HepG2 (cell line): ENCODE results near the gene NEK6. TPM values are rescaled to one million over a fixed set of nuclear protein-coding genes. Genes with fewer than 3 reads are reported as not detected.

Experiments
- ARHGAP35 ChIP-seq: sonication (generic); formaldehyde crosslinking; IDR thresholded peaks from 2 replicates; pipeline ENCODE4 v1.9.0; 2022; ENCODE audit warnings: mild to moderate bottlenecking, inconsistent platforms, moderate library complexity, missing genetic modification reagents, borderline replicate concordance
- ATF5 ChIP-seq: sonication (generic); formaldehyde crosslinking; IDR thresholded peaks from 2 replicates; pipeline ENCODE4 v1.4.0; 2020; ENCODE audit warnings: mild to moderate bottlenecking, low read depth, missing genetic modification reagents
- EEA1 ChIP-seq: sonication (generic); formaldehyde crosslinking; IDR thresholded peaks from 2 replicates; pipeline ENCODE4 v1.5.1; 2020; ENCODE audit warnings: mild to moderate bottlenecking, missing genetic modification reagents, borderline replicate concordance
- EHMT2 ChIP-seq: fragments of 200-600 bp; sonication (generic); IDR thresholded peaks from 2 replicates; pipeline ENCODE4 v1.7.0; 2017; ENCODE audit warnings: antibody characterized with exemption, low read depth, low read length, borderline replicate concordance
- KLF15 ChIP-seq: sonication (generic); formaldehyde crosslinking; IDR thresholded peaks from 2 replicates; pipeline ENCODE4 v1.8.1; 2023; ENCODE audit warnings: borderline replicate concordance, mild to moderate bottlenecking, inconsistent platforms, missing genetic modification reagents, mixed read lengths
- MAF1 ChIP-seq: sonication (generic); formaldehyde crosslinking; IDR thresholded peaks from 2 replicates; pipeline ENCODE4 v1.5.0; 2020; ENCODE audit warnings: missing genetic modification reagents, borderline replicate concordance
- MTA3 ChIP-seq: sonication (generic); formaldehyde crosslinking; IDR thresholded peaks from 2 replicates; pipeline ENCODE4 v1.4.0; 2020; ENCODE audit warnings: missing genetic modification reagents
- NFE2L1 ChIP-seq: sonication (generic); formaldehyde crosslinking; IDR thresholded peaks from 2 replicates; pipeline ENCODE4 v1.4.0; 2020; ENCODE audit warnings: missing genetic modification reagents, mild to moderate bottlenecking, borderline replicate concordance
- NFIB ChIP-seq: sonication (generic); formaldehyde crosslinking; IDR thresholded peaks from 2 replicates; pipeline ENCODE4 v1.9.0; 2021; ENCODE audit warnings: missing genetic modification reagents, mild to moderate bottlenecking, borderline replicate concordance
- NFKB2 ChIP-seq: sonication (generic); formaldehyde crosslinking; IDR thresholded peaks from 2 replicates; pipeline ENCODE4 v1.4.0; 2020; ENCODE audit warnings: missing genetic modification reagents, borderline replicate concordance
- NONO ChIP-seq, 2 experiments: fragments of 450-650 bp in 1 of 2; sonication (generic) in 1 of 2; formaldehyde crosslinking in 1 of 2; IDR thresholded peaks in 1 of 2; conservative IDR thresholded peaks in 1 of 2; 2 replicates each; pipeline versions ENCODE4 v1.6.1 to v1.8.0; 2017 to 2022; ENCODE audit warnings: mild to moderate bottlenecking in 1 of 2, missing genetic modification reagents in 1 of 2, moderate library complexity in 1 of 2
- PAF1 ChIP-seq: IDR thresholded peaks from 2 replicates; pipeline ENCODE4 v1.6.1; 2016; ENCODE audit warnings: missing genetic modification reagents, missing compliant biosample characterization
- PRPF4 ChIP-seq: fragments of 200-400 bp; formaldehyde crosslinking; IDR thresholded peaks from 2 replicates; pipeline ENCODE4 v1.6.1; 2016; ENCODE audit warnings: low read length, low read depth; ENCODE audit not compliant: poor library complexity, severe bottlenecking
- SOX13 ChIP-seq, 3 experiments: fragments of 450-650 bp in 1 of 3; sonication (generic) in 1 of 3; formaldehyde crosslinking in 1 of 3; IDR thresholded peaks in 2 of 3; conservative IDR thresholded peaks in 1 of 3; 2 replicates each; pipeline versions ENCODE4 v1.5.0 to v1.6.1; 2016 to 2020; ENCODE audit warnings: antibody characterized with exemption in 1 of 3, mild to moderate bottlenecking in 1 of 3, missing compliant biosample characterization in 1 of 3, missing genetic modification reagents in 1 of 3, moderate library complexity in 1 of 3
- SP140L ChIP-seq: sonication (generic); formaldehyde crosslinking; IDR thresholded peaks from 2 replicates; pipeline ENCODE4 v1.4.0; 2020; ENCODE audit warnings: missing genetic modification reagents, borderline replicate concordance
- TAF15 ChIP-seq: fragments of 200-400 bp; formaldehyde crosslinking; IDR thresholded peaks from one replicate; pipeline ENCODE4 v1.6.1; 2018; ENCODE audit warnings: mild to moderate bottlenecking, low read depth, low read length; ENCODE audit not compliant: poor library complexity, severe bottlenecking
- TMF1 ChIP-seq: sonication (generic); formaldehyde crosslinking; IDR thresholded peaks from 2 replicates; pipeline ENCODE4 v1.8.1; 2022; ENCODE audit warnings: low read depth, missing genetic modification reagents
- ZFP90 ChIP-seq: sonication (generic); formaldehyde crosslinking; IDR thresholded peaks from 2 replicates; pipeline ENCODE4 v1.8.0; 2022; ENCODE audit warnings: missing genetic modification reagents, mild to moderate bottlenecking, inconsistent platforms, borderline replicate concordance
- ZNF121 ChIP-seq: sonication (generic); formaldehyde crosslinking; IDR thresholded peaks from 2 replicates; pipeline ENCODE4 v1.5.0; 2020; ENCODE audit warnings: mild to moderate bottlenecking, missing genetic modification reagents
- ZNF17 ChIP-seq: sonication (generic); formaldehyde crosslinking; IDR thresholded peaks from 2 replicates; pipeline ENCODE4 v1.5.0; 2020; ENCODE audit warnings: mild to moderate bottlenecking, missing genetic modification reagents
- ZNF180 ChIP-seq: sonication (generic); formaldehyde crosslinking; IDR thresholded peaks from 2 replicates; pipeline ENCODE4 v1.4.0; 2020; ENCODE audit warnings: low read depth, missing genetic modification reagents, borderline replicate concordance
- ZNF350 ChIP-seq: sonication (generic); formaldehyde crosslinking; IDR thresholded peaks from 2 replicates; pipeline ENCODE4 v1.4.0; 2020; ENCODE audit warnings: mild to moderate bottlenecking, low read depth, missing genetic modification reagents, borderline replicate concordance
- ZNF589 ChIP-seq: sonication (generic); formaldehyde crosslinking; conservative IDR thresholded peaks from 2 replicates; pipeline ENCODE4 v1.8.0; 2022; ENCODE audit warnings: mild to moderate bottlenecking, moderate library complexity, missing genetic modification reagents
- ZNF710 ChIP-seq: sonication (generic); formaldehyde crosslinking; IDR thresholded peaks from 2 replicates; pipeline ENCODE4 v1.5.0; 2020; ENCODE audit warnings: mild to moderate bottlenecking, missing genetic modification reagents, borderline replicate concordance
- ZUFSP ChIP-seq: sonication (generic); formaldehyde crosslinking; IDR thresholded peaks from 2 replicates; pipeline ENCODE4 v1.9.0; 2021; ENCODE audit warnings: missing genetic modification reagents, mild to moderate bottlenecking, borderline replicate concordance
- polyA plus RNA-seq, 8 experiments: library from polyadenylated mRNA; depleted of rRNA in 3 of 8; stranded (reverse) in 7 of 8; unstranded in 1 of 8; fragments of >200 nt; fragmentation: Illumina TruSeq in 4 of 8; extraction: Trizol in 4 of 8; gene quantifications; 2 replicates each; pipeline versions ENCODE4 v1.2.1 to v1.2.3, GENCODE V29; 2011 to 2016; ENCODE audit warnings: low read depth in 4 of 8, missing spikeins in 1 of 8, mixed read lengths in 1 of 8; ENCODE audit not compliant: insufficient read depth in 1 of 8
- total RNA-seq, 5 experiments: library from RNA; depleted of rRNA; stranded (reverse); fragments of >200 nt; fragmentation: Illumina TruSeq; extraction: Trizol; gene quantifications; 2 replicates each; pipeline ENCODE4 v1.2.3, GENCODE V29; 2016; ENCODE audit warnings: low read depth in 1 of 5

The NEK6 gene
- total and polyA plus RNA-seq, 2 of the 13 experiments (the other 11 are each of a cell fraction or from before 2014, with no cell fraction given) = 30.4 to 119 TPM

GRCh38 chr9:124263800-124264426 lies 6.2 kb downstream of the NEK6 start (continued):
- TF ChIP-seq MTA3 = no peak
- TF ChIP-seq ZNF17 (CRISPR knock-in tag) = no peak
- no peak for TF ChIP-seq NONO (IDR thresholded peaks at IDR 0.05)
- no peak for TF ChIP-seq NONO (CRISPR knock-in tag; conservative IDR thresholded peaks at IDR 0.05)
- no peak for TF ChIP-seq TMF1
- no peak for TF ChIP-seq TAF15
- no peak for TF ChIP-seq ZNF589
- TF ChIP-seq ZFP90 (CRISPR knock-in tag) = no peak
- no peak for TF ChIP-seq PRPF4
- no peak for TF ChIP-seq NFIB (CRISPR knock-in tag)
- TF ChIP-seq ZUFSP (CRISPR knock-in tag) = no peak
- TF ChIP-seq PAF1 (CRISPR knock-in tag) = no peak
- TF ChIP-seq EEA1 (CRISPR knock-in tag) = no peak
- no peak for TF ChIP-seq NFE2L1 (CRISPR knock-in tag)
- TF ChIP-seq ZNF710 (CRISPR knock-in tag) = no peak
- TF ChIP-seq ZNF180 (CRISPR knock-in tag) = no peak
- TF ChIP-seq EHMT2 = no peak
- TF ChIP-seq ARHGAP35 (CRISPR knock-in tag) = no peak
- TF ChIP-seq MAF1 (CRISPR knock-in tag) = no peak
- TF ChIP-seq SOX13 (IDR thresholded peaks at IDR 0.05) = no peak
- TF ChIP-seq SOX13 (CRISPR knock-in tag; conservative IDR thresholded peaks at IDR 0.05 in 1 of 2, IDR thresholded peaks at IDR 0.05 in 1 of 2) = peak in 1 of 2 experiments; percentile 31; a peak in 1 of 4 replicates
- TF ChIP-seq KLF15 (CRISPR knock-in tag) = no peak
- no peak for TF ChIP-seq SP140L (CRISPR knock-in tag)
- TF ChIP-seq ZNF121 = no peak
- no peak for TF ChIP-seq ATF5 (CRISPR knock-in tag)
- TF ChIP-seq NFKB2 (CRISPR knock-in tag) = no peak
- TF ChIP-seq ZNF350 = no peak
